Ishikawa (cell line): ENCODE data around the gene PLOD1.

ENCODE experiments used
- CEBPB ChIP-seq: IDR thresholded peaks from 2 replicates; pipeline ENCODE4 v1.6.1; 2012
- CREB1 ChIP-seq: IDR thresholded peaks from 2 replicates; pipeline ENCODE4 v1.6.1; 2012; ENCODE audit warnings: low read depth
- EGR1 ChIP-seq: IDR thresholded peaks from 2 replicates; pipeline ENCODE4 v1.6.1; 2012
- EP300 ChIP-seq: IDR thresholded peaks from 2 replicates; pipeline ENCODE4 v1.6.1; 2012; ENCODE audit warnings: borderline replicate concordance
- FOXM1 ChIP-seq: IDR thresholded peaks from 2 replicates; pipeline ENCODE4 v1.6.1; 2012; ENCODE audit warnings: low read depth, borderline replicate concordance
- MAX ChIP-seq: IDR thresholded peaks from 2 replicates; pipeline ENCODE4 v1.6.1; 2012
- NFIC ChIP-seq: IDR thresholded peaks from 2 replicates; pipeline ENCODE4 v1.6.1; 2012
- RAD21 ChIP-seq: IDR thresholded peaks from 2 replicates; pipeline ENCODE4 v1.6.1; 2012; ENCODE audit warnings: low read depth
- REST ChIP-seq: IDR thresholded peaks from 2 replicates; pipeline ENCODE4 v1.6.1; 2012; ENCODE audit warnings: low read depth, mild to moderate bottlenecking
- TAF1 ChIP-seq: IDR thresholded peaks from 2 replicates; pipeline ENCODE4 v1.6.1; 2012; ENCODE audit warnings: low read depth, mild to moderate bottlenecking
- TCF12 ChIP-seq: IDR thresholded peaks from 2 replicates; pipeline ENCODE4 v1.6.1; 2012; ENCODE audit warnings: low read depth
- TEAD4 ChIP-seq: IDR thresholded peaks from 2 replicates; pipeline ENCODE4 v1.6.1; 2012
- YY1 ChIP-seq: IDR thresholded peaks from 2 replicates; pipeline ENCODE4 v1.6.1; 2012; ENCODE audit warnings: low read depth
- ZBTB7A ChIP-seq: IDR thresholded peaks from 2 replicates; pipeline ENCODE4 v1.6.1; 2012; ENCODE audit warnings: low read depth
- TF ChIP-seq, protein P1 (sequence below): IDR thresholded peaks from 2 replicates; pipeline ENCODE4 v1.6.1; 2012

The PLOD1 gene

DNA sequence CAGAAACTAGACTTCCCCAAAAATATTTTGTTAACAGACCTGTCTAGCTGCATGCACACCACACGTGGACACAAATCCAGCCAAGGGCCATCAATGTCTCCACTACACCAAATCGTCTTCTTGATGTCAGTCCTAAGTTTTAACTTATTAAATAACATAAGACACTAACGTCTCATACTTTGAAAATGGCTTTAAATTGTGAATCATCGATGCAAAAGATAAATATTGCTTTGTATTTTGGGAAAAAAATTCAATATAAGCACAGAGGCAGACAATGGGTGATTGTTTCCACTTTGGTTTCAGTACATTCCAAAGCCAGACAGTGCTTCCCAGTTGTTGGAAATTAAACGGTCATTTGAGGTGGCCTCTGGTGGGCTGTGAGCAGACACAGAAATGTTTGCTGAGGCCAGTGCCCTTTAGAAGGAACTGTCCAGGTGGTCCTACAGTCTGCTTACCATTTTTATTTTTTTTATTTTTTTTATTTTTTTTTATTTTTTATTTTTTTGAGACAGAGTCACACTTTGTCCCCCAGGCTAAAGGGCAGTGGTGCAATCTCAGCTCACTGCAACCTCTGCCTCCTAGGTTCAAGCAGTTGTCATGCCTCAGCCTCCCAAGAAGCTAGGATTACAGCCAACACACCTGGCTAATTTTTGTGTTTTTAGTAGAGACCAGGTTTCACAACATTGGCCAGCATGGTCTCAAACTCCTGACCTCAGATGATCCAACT, 6.5 kb upstream of the PLOD1 start:
- TF ChIP-seq FOXM1, result no peak
- TF ChIP-seq ZBTB7A, result no peak
- no peak for TF ChIP-seq EP300
- TF ChIP-seq TCF12, result no peak
- no peak for TF ChIP-seq CEBPB
- no peak for TF ChIP-seq RAD21
- no peak for TF ChIP-seq CREB1
- TF ChIP-seq TEAD4, result no peak
- TF ChIP-seq NFIC, result no peak
- no peak for TF ChIP-seq MAX
- TF ChIP-seq REST, result no peak
- no peak for TF ChIP-seq YY1
- no peak for TF ChIP-seq EGR1
- TF ChIP-seq TAF1, result no peak

DNA sequence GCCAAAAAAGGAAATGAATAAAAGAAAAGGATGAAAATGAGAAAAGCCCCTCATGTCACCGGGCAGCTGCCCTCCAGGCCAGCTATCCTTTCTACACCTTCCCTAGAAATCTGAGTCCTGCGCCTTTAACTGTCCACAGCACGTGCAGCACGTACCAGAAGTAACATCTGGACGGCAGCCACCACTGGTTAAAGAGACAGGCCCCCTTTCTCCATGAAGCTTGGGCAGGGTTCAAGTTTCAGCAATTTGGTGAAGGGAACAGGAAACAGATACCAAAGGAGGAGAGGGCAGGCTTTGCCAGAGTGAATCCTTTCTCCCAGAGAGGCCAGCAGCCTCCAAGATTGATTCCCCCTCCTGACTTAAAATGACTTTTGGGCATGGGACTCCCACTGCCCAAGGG, 4.7 kb upstream of the PLOD1 start:
- TF ChIP-seq TEAD4 (no peak), NFIC (peak; percentile 76), EGR1 (no peak), EP300 (no peak), ZBTB7A (no peak), RAD21 (no peak), REST (no peak), CEBPB (no peak), TCF12 (0 out of 2 replicates have a peak, but pooled peaks have one; percentile 31), MAX (peak; percentile 99), FOXM1 (no peak)
- TF ChIP-seq, protein P1, sequence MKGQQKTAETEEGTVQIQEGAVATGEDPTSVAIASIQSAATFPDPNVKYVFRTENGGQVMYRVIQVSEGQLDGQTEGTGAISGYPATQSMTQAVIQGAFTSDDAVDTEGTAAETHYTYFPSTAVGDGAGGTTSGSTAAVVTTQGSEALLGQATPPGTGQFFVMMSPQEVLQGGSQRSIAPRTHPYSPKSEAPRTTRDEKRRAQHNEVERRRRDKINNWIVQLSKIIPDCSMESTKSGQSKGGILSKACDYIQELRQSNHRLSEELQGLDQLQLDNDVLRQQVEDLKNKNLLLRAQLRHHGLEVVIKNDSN, result peak; percentile 84

DNA sequence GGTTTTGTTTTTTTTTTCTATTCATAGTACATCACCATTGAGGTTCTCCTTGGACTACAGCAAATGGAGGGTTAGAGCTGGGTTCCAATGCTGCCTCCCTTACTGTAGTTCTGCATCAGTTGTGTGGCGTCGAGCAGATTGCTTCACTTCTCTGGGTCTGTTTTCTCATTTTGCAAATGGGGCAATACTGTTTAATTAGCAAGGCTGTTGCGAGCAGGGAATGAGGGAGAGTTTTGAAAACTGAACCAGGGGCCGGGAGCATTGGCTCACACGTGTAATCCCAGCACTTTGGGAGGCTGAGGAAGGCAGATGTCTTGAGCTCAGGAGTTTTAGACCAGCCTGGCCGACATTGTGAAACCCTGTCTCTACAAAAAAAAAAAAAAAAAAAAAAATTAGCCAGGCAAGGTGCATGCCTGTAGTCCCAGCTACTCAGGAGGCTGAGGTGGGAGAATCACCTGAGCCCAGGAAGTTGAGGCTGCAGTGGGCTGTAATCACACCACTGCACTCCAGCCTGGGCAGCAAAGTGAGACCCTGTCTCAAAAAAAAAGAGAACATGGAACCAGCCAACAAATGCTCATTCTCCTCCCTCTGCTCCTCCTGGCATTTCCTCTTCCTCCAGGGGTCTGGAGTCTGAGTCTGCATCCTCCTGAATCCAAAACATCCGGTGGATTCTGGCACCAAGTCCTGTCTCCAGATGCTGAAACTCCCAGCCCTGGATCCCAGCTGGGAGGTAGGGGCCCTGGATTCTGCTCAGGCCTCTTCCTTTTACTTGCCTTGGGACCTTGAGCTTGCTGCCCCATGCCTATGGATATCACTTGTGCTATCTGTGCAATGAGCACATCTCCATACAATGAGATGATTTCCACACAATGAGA, 3.7 kb upstream of the PLOD1 start:
- TF ChIP-seq TAF1, result no peak
- no peak for TF ChIP-seq MAX
- no peak for TF ChIP-seq RAD21
- TF ChIP-seq NFIC, result no peak
- no peak for TF ChIP-seq CREB1
- TF ChIP-seq FOXM1, result no peak
- no peak for TF ChIP-seq TCF12
- TF ChIP-seq REST, result no peak
- TF ChIP-seq EP300, result no peak
- no peak for TF ChIP-seq EGR1

- no peak for TF ChIP-seq MAX
- TF ChIP-seq YY1, result no peak
- TF ChIP-seq, protein P1, result no peak
- TF ChIP-seq CREB1, result no peak
- TF ChIP-seq CEBPB, result no peak
- no peak for TF ChIP-seq TCF12
- no peak for TF ChIP-seq EGR1
- TF ChIP-seq FOXM1, result no peak
- TF ChIP-seq NFIC, result no peak
- no peak for TF ChIP-seq ZBTB7A
- TF ChIP-seq TAF1, result no peak
- TF ChIP-seq TEAD4, result no peak
Measured at GRCh38 chr1:11931845-11932244, 2.7 kb upstream of the PLOD1 start.
